HepG2 (cell line): Measurements from ENCODE around the gene SYTL1. TPM values are rescaled to one million over a fixed set of nuclear protein-coding genes. Genes with fewer than 3 reads are reported as not detected.

Experiments used
- HMGXB4 ChIP-seq, 2 experiments: sonication (generic) in 1 of 2; formaldehyde crosslinking in 1 of 2; IDR thresholded peaks; 2 replicates each; pipeline versions ENCODE4 v1.4.0 to v1.6.1; 2018 to 2020; ENCODE audit warnings: missing genetic modification reagents in 2 of 2, borderline replicate concordance in 1 of 2, low read depth in 1 of 2, mild to moderate bottlenecking in 1 of 2, missing biosample characterization in 1 of 2
- SMARCE1 ChIP-seq: fragments of 450-650 bp; IDR thresholded peaks from 2 replicates; pipeline ENCODE4 v1.6.1; 2017; ENCODE audit warnings: borderline replicate concordance
- YEATS2 ChIP-seq: sonication (generic); formaldehyde crosslinking; IDR thresholded peaks from 2 replicates; pipeline ENCODE4 v1.4.0; 2020; ENCODE audit warnings: missing genetic modification reagents, borderline replicate concordance
- ZBED4 ChIP-seq: sonication (generic); formaldehyde crosslinking; IDR thresholded peaks from 2 replicates; pipeline ENCODE4 v1.4.0; 2020; ENCODE audit warnings: missing genetic modification reagents, borderline replicate concordance
- polyA plus RNA-seq, 8 experiments: library from polyadenylated mRNA; depleted of rRNA in 3 of 8; stranded (reverse) in 7 of 8; unstranded in 1 of 8; fragments of >200 nt; fragmentation: Illumina TruSeq in 4 of 8; extraction: Trizol in 4 of 8; gene quantifications; 2 replicates each; pipeline versions ENCODE4 v1.2.1 to v1.2.3, GENCODE V29; 2011 to 2016; ENCODE audit warnings: low read depth in 4 of 8, missing spikeins in 1 of 8, mixed read lengths in 1 of 8; ENCODE audit not compliant: insufficient read depth in 1 of 8
- total RNA-seq, 5 experiments: library from RNA; depleted of rRNA; stranded (reverse); fragments of >200 nt; fragmentation: Illumina TruSeq; extraction: Trizol; gene quantifications; 2 replicates each; pipeline ENCODE4 v1.2.3, GENCODE V29; 2016; ENCODE audit warnings: low read depth in 1 of 5

SYTL1 gene
- total and polyA plus RNA-seq, 2 of the 13 experiments (the other 11 are each of a cell fraction or from before 2014, with no cell fraction given) = 11.1 to 17.8 TPM

GRCh38 chr1:27306892-27307761 lies 34.7 kb upstream of the SYTL1 start (continued):
- TF ChIP-seq HMGXB4 (CRISPR knock-in tag; IDR thresholded peaks at IDR 0.05; ENCODE audit: borderline replicate concordance in 1 of 2, low read depth in 1 of 2) (0 out of 4 replicates have a peak, but pooled peaks of 1 of the 2 experiments have one; percentile 27), YEATS2 (CRISPR knock-in tag) (no peak), ZBED4 (CRISPR knock-in tag) (no peak), SMARCE1 (no peak)
